CD4-positive, alpha-beta T cell treated with Interleukin-2 at 100 ng/mL for 4 hours (primary cell): ENCODE results near the gene MSRB2.

Source experiments
- DNase-seq: peaks from one replicate; pipeline ENCODE4 v3.0.0-alpha.2; 2020; ENCODE audit warnings: low spot score

Gene MSRB2

DNA sequence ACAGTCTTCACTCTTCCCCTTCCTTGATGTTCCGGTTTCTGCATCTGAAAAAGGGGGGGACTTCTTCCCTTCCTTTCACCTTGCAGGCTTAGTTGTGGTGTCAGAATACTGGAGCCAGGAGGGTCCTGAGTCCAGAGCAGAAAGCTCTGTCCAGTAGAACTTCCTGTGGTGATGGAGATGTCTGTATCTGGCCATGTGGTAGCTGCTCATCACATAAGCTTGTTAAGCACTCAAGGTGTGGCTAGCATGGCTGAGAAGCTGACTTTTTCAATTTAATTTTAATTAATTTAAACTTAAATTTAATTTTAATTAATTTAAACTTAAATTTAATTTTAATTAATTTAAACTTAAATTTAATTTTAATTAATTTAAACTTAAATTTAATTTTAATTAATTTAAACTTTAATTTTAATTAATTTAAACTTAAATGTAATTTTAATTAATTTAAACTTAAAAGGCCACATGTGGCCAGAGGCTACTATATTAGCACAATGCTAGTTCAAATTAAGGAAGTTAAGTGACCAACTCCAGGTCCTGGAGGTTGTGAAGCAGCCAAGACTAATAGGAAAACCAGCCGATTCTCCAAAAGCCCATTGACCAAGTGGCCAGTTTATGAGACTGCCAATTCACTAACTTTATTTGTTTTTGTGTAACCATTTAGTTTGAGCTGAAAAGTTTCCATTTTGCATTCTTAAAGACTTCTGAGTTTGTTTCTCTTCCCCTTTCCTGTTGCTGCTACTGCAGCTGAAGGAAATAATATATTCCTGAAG lies 16.3 kb downstream of the MSRB2 start:
- no peak for DNase-seq

- no peak for DNase-seq
These were observed 19.0 kb downstream of the MSRB2 start for GRCh38 chr10:23114228-23114850.

DNA sequence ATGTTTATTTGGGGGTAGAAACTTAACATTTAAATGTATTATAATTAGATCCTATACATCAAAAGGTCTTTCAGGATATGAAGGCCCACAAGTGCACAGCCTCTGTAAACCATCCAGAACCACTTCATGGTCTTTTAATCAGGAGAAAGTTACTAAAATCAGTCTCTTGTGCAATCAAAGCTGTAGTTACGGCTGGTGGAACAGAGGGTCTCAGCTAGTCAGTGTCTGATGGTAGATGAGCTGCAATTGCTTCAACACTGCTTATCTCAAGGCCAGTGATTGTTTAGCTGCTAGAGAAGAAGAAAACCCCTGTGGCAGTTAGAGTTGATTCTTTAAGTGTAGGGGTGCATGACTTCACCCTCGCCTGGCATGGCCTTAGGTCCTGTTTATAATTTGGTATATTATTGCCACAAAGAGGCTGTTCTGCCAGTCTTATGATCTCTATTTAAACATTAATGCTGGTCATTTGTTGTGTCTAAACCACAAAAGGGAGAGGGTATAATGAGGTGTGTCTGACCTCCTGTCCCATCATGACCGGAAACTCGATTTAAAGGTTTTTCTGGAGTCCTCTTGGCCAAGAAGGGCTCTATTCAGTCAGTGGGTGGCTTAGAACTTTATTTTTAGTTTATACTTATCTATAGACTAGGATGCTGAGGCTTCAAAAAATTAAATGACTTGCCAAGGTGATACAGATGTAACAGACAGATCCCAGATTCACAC lies 21.3 kb downstream of the MSRB2 start:
- DNase-seq, result no peak

- no peak for DNase-seq
These were observed 24.9 kb downstream of the MSRB2 start for GRCh38 chr10:23120001-23120934.

GRCh38 chr10:23121135-23121534 lies 25.8 kb downstream of the MSRB2 start:
- DNase-seq, result no peak

DNA sequence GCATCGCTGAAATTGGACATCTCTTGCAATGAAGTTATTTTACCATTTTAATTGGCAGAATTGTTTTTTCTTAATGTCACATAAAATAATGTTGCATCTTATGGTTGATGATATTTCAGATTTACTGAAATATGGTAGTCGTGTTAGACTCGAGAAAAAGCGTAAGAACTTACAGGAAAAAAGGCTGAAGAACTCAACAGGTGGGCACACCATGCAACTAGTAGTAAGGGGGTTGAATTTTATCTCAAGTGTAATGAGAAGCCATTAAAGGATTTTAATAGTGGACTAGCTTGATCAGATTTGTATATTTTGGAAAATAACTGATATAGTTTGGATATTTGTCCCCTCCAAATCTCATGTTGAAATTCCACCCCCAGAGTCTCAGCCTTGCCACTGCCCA lies 41.1 kb downstream of the MSRB2 start:
- DNase-seq, result no peak

GRCh38 chr10:23139677-23140076 lies 44.3 kb downstream of the MSRB2 start:
- no peak for DNase-seq

DNA sequence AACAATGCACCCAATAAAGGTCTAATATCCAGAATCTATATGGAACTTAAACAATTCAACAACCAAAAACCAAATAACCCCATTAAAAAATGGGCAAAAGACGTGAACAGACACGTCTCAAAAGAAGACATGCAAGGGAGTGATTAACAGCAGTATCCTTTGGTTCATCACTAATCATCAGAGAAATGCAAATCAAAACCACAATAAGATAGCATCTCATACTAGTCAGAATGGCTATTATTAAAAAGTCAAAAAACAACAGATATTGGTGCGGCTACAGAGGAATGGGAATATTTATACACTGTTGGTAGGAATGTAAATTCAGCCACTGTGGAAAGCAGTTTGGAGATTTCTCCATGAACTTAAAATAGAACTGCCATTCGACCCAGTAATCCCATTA lies 46.6 kb downstream of the MSRB2 start:
- DNase-seq, result no peak

DNA sequence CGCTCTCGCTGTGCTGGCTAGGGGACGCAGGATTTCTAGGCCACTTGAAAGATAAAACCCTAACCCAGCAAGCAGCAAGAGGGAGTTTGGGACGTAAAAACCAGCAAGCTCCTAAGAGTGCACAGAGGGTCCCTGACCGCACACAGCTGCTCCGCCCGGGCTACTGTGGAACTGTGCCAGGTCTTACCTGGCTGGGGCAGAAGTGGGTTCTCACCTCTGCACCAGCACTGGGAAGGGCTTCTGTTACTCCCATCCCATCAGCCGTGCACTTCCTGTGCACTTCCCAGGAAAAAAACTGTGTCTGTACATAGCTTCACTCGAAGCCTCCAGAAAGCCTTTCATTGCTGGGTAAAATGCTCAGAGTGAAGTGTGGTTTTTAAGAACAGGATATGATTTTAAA lies 50.9 kb downstream of the MSRB2 start:
- DNase-seq, result no peak

DNA sequence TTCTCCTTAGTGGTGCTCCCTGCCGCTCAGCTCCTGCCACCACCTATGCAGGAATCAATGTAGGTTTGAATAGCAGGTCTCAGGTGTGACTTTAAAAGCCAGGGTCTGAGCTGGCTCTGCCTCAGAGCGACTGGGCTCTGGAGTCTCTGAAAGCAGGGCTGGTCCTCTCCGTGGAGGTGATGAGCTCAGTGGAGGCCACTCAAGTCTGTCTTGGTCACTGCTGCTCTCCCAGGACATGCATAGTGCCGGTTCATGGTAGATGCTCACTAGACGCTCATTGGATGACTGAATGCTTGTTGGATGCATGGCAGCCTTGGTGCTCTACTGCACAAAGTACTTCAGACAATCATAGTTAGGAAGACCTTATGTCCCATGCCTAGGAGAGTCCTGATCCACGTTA lies 51.7 kb downstream of the MSRB2 start:
- no peak for DNase-seq

DNA sequence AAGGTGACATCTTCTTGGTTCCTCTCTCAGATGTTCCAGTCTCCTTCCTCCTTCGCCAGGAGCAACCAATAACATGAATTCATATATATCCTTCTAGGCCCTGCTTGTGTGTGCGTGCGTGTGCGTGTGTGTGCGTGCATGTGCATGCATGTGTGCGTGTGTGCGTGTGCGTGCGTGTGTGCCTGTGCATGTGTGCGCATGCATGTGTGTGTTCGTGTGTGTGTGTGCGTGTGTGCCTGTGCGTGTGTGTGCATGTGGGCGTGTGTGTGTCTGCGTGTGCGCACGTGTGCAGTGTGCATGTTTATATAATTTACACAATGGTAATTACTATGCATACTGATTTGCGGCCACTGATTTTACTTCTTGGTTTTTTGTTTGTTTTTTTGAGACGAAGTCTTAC lies 52.8 kb downstream of the MSRB2 start:
- DNase-seq, result no peak

DNA sequence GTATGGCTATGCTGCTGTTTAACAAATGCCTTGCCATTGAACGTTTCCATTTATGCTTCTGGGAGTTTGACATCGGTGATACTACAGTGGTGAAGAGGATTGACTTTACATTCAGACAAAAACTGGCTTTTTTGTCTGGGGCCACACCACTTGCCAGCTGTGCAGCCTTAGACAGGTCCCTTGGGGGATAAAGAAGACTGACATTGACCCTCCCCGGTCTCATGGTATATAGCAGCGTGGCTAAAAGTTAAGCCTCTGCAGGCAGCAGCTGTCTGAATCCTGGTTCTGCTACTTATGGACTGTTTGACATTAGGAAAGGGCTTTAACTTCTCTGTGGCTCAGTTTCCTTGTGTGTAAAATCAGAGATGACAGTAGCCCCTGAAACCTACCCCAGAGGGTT lies 54.7 kb downstream of the MSRB2 start:
- DNase-seq, result no peak

GRCh38 chr10:23150610-23151009 lies 55.2 kb downstream of the MSRB2 start:
- no peak for DNase-seq

GRCh38 chr10:23151071-23151470 lies 55.7 kb downstream of the MSRB2 start:
- DNase-seq, result no peak

DNA sequence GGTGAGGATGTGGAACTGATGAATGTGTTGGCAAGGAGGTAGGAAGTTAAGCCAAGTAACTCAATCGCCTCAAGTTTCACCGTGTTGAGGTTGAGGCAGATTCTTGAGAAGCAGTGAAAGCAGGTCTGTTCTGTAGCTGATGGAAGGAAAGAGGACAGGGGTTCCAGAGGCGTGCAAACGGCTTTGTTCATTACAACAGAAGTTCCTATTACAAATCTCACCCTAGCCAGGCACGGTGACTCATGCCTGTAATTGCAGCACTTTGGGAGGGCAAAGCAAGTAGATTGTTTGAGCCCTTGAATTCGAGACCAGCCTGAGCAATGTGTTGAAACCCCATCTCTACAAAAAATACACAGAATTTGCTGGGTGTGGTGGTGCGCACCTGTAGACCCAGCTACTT lies 59.8 kb downstream of the MSRB2 start:
- DNase-seq, result no peak

- DNase-seq, result no peak
These were observed 61.2 kb downstream of the MSRB2 start for GRCh38 chr10:23156447-23157150.

DNA sequence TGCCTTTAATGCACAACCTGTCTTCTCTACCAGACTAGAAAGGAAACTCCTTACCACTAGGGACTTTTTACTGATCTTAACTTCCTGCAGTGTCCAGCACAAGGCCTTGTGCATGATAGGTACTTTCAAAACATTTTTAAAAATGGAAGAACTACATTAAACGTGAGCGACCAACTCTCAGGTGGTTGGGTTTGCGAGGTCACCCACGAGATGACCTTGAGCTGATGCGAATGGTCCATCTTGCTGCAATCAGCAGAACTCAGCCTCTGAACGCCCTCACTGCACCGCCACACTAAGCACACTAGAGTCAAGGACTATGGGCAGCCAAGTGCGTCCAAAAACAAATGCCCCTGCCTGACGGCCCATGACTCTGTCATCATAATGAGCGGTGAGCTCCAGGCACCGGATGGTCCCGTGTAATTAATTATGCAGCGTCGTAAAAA lies 61.9 kb downstream of the MSRB2 start:
- DNase-seq, result no peak

DNA sequence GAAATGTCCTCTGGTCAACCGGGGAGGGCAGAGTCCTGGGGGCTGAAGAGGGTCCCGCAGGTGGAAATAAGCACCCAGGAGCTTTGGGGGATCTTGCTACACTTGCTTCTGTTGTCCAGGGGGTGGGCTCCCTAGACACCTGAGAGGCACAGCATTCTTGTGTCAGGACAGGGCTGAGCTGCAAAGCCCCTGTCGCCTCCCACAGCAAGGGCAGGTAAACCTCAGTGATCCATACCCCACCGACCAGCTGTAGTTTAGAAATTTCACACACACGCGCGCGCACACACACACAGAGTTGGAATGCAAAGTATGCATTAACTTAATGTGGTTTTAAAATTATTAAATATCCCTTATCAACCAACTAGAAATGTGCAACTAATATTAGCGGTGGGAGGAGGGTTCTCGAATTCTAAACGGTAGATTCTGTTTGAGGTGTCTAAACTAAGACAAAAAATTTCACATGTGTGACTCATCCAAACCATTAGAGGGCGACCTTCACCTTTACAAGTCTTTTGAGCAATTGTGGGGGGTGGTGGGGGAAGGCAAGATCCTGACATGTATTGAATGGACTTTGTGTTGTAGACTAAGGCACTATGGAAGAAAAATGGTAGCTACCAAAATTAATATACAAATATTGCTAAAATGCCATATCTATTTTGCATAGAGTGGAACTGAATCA lies 62.5 kb downstream of the MSRB2 start:
- no peak for DNase-seq

GRCh38 chr10:23158370-23158769 lies 63.0 kb downstream of the MSRB2 start:
- peak; percentile 33 for DNase-seq

- DNase-seq, result no peak
These were observed 76.0 kb downstream of the MSRB2 start for GRCh38 chr10:23171232-23171876.
